Stomach (tissue), 9 donors: ENCODE measurements around the gene VSIG2. TPM values are rescaled to one million over a fixed set of nuclear protein-coding genes. Genes with fewer than 3 reads are reported as not detected.

Experiments used
- DNase-seq, 2 donors: peaks; one replicate each; pipeline versions ENCODE4 v3.0.0 to v3.0.0-alpha.2; 2013 to 2019
- H3K27ac ChIP-seq, 5 donors: fragments of 200-600 bp in 4 of 5; sonication (generic) in 4 of 5; one replicate each; pipeline ENCODE4 v1.5.1; 2013 to 2019; ENCODE audit warnings: mild to moderate bottlenecking in 1 of 5, moderate library complexity in 1 of 5
- H3K27me3 ChIP-seq, 3 donors: fragments of 200-600 bp; sonication (generic); one replicate each; pipeline ENCODE4 v1.5.1; 2017 to 2019; ENCODE audit warnings: mixed run types in 1 of 3
- H3K36me3 ChIP-seq, 4 donors: fragments of 200-600 bp; sonication (generic); 1 replicate in 3 of 4; 2 replicates in 1 of 4; pipeline ENCODE4 v1.5.1; 2016 to 2019
- H3K4me1 ChIP-seq, 4 donors: fragments of 200-600 bp; sonication (generic); one replicate each; pipeline ENCODE4 v1.5.1; 2016 to 2019
- H3K4me3 ChIP-seq, 4 donors: fragments of 200-600 bp; sonication (generic) in 3 of 4; one replicate each; pipeline ENCODE4 v1.5.1; 2016 to 2019; ENCODE audit warnings: mild to moderate bottlenecking in 1 of 4
- H3K9me3 ChIP-seq, 4 donors: fragments of 200-600 bp; sonication (generic); one replicate each; pipeline ENCODE4 v1.5.1; 2016 to 2019
- EP300 ChIP-seq: sonication (generic); formaldehyde crosslinking; IDR thresholded peaks from one replicate; pipeline ENCODE4 v1.6.1; 2017; ENCODE audit warnings: antibody characterized with exemption
- POLR2A ChIP-seq, 4 donors: fragments of 450-650 bp; IDR thresholded peaks; one replicate each; pipeline ENCODE4 v1.6.1; 2016; ENCODE audit warnings: antibody characterized with exemption in 4 of 4, control low read depth in 2 of 4, mild to moderate bottlenecking in 1 of 4, moderate library complexity in 1 of 4
- POLR2AphosphoS5 ChIP-seq, 3 donors: sonication (generic); formaldehyde crosslinking; IDR thresholded peaks; one replicate each; pipeline ENCODE4 v1.6.1; 2016; ENCODE audit warnings: antibody characterized with exemption in 3 of 3
- WGBS, 5 donors: extraction: QIAGEN DNeasy Blood & Tissue Kit in 3 of 5; methylation state at CpG; one replicate each; pipeline versions ENCODE4 v1.1.5 to v1.1.7; 2013 to 2018; 5-methylcytosine and 5-hydroxymethylcytosine counted together
- intact Hi-C: fragments of 100-400 bp; cut with DNase I; formaldehyde crosslinking; loops from one replicate; pipeline ENCODE4 v1.15.1; 2023; ENCODE audit warnings: low total_unique reads
- polyA plus RNA-seq, 3 donors: library from polyadenylated mRNA; stranded (reverse); fragments of 200-250 nt; gene quantifications; one replicate each; pipeline ENCODE4 v1.2.3, GENCODE V29; 2013
- total RNA-seq, 5 donors: library from RNA; depleted of rRNA; stranded (reverse); fragments of >200 nt; gene quantifications; one replicate each; pipeline versions ENCODE4 v1.1.0 to v1.2.3, GENCODE V29; 2014 to 2016
- TF ChIP-seq, protein P1 (sequence below), 7 experiments: fragments of 450-650 bp in 4 of 7; fragments of 200-600 bp in 3 of 7; sonication (generic) in 3 of 7; IDR thresholded peaks; one replicate each; pipeline ENCODE4 v1.5.1; 2016 to 2019; ENCODE audit warnings: antibody characterized with exemption in 7 of 7, control low read depth in 2 of 7, mild to moderate bottlenecking in 1 of 7
- donor health status: healthy with polysubstance abuse.
- donor health status: Bipolar disorder and iron deficiency.
- donor health status: healthy.

The VSIG2 gene
- total and polyA plus RNA-seq, 8 donors, result 80.5 to 419 (median 187) TPM

DNA sequence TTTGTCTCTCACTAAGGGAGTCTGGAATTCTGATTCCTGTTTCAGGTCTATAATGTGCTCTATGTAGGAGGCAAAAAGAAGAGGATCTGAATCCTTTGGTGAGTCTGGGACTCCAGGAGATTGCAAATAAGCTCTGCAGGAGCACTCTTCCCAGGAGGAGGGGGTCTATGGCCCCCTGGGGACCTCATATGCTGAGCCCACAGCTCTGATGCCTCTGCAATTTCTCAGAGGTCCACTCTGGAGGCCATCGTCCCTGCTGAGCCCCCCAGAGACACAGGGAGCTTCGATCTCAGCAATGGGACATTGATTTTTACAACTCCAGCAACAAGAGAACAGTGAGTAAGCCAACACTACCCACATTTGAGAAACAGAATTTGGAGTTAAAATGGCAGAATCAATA, 32.5 kb downstream of the VSIG2 start:
- no peaks in the 10 kb centered on the region for H3K36me3 ChIP-seq
- intact Hi-C loops, result no loop called here
- H3K9me3 ChIP-seq, result no peaks in the 10 kb centered on the region
- H3K27ac ChIP-seq, result no peak overlapping the region
- H3K4me3 ChIP-seq, result no peak overlapping the region
- no peak for TF ChIP-seq POLR2A (IDR thresholded peaks at IDR 0.05)
- TF ChIP-seq POLR2AphosphoS5 (IDR thresholded peaks at IDR 0.05), result no peak
- TF ChIP-seq EP300, result no peak
- TF ChIP-seq, protein P1, sequence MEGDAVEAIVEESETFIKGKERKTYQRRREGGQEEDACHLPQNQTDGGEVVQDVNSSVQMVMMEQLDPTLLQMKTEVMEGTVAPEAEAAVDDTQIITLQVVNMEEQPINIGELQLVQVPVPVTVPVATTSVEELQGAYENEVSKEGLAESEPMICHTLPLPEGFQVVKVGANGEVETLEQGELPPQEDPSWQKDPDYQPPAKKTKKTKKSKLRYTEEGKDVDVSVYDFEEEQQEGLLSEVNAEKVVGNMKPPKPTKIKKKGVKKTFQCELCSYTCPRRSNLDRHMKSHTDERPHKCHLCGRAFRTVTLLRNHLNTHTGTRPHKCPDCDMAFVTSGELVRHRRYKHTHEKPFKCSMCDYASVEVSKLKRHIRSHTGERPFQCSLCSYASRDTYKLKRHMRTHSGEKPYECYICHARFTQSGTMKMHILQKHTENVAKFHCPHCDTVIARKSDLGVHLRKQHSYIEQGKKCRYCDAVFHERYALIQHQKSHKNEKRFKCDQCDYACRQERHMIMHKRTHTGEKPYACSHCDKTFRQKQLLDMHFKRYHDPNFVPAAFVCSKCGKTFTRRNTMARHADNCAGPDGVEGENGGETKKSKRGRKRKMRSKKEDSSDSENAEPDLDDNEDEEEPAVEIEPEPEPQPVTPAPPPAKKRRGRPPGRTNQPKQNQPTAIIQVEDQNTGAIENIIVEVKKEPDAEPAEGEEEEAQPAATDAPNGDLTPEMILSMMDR (IDR thresholded peaks at IDR 0.05), result no peak
- 48 to 77% (median 54%) methylated on average over 2 of the region's 2 CpGs for WGBS, 5 donors
- peaks cover 0 to 88% (median 31%) of the 10 kb centered on the region in 3 donors for H3K27me3 ChIP-seq
- peaks cover 12 to 21% (median 16%) of the 10 kb centered on the region in 4 donors for H3K4me1 ChIP-seq
- no peak for DNase-seq

DNA sequence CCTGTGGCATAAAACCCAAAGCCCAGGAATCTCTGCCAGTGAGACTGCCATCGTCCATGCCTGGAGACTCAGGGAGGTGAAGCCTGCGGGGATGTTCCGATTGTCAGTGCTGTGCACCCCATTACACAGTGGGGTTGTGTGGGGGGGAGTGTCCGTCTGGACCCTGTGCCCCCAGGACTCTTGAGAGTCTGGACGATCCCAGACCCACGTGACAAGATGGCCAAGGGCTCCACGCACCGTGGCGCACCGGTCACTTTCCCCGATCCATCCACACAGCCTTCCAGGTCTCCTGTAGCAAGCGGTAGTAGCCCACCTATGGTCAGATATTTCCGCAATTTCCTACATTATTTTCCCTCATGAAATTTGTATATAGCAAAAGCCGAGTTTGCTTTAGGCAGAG, 33.3 kb downstream of the VSIG2 start:
- H3K27me3 ChIP-seq, result peaks cover 0 to 88% (median 31%) of the 10 kb centered on the region in 3 donors
- peak overlapping the region in 1 of 4 donors; percentile 57 for H3K4me3 ChIP-seq
- intact Hi-C loops, result no loop called here

DNA sequence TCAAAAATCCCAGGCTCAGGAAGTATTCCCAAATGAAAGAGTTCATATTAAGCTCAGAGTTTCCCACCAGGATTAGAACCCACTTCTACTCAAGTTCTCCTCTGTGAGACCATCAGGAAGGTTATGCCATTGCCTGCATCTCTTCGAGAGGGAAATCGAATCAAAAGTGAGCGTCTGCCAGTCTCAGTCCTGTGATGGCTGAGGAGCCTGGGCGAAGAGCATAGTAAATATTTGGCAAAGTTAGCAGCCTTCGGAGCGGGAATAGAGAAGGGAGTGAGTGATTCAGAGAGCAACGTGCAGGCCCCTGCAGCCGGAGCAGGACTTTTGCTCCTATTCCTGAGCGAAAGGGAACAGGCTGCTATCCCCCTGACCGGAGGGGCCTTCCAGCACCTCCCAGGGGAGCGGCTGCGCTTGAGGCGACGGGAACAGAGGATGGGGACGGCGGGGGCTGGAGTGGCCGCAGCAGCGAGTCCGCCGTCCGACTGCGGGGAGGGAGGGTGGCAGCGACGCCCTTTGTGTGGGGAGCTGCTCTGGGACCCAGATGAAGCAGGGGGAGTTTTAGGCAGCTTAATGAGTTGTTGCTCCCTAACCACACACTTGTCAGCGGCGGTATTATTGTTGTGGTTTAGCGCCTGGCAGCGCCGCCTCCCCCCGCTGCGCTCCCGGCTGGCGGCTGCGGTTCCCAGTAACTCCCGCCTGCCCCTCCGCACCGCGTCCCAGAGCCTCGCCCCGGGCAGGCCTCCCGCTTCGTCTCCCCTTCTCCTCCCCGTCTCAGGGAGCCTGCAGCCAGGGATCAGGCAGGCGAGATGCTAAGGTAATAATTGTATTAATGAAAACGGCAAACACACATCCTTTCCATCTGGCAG, 34.0 kb downstream of the VSIG2 start:
- DNase-seq, result peak in 1 of 2 donors; percentile 59
- no peak for TF ChIP-seq EP300
- no peak for TF ChIP-seq POLR2A (IDR thresholded peaks at IDR 0.05)
- TF ChIP-seq POLR2AphosphoS5 (IDR thresholded peaks at IDR 0.05), result no peak
- TF ChIP-seq, protein P1 (IDR thresholded peaks at IDR 0.05), result no peak
- H3K36me3 ChIP-seq, result no peaks in the 10 kb centered on the region
- H3K9me3 ChIP-seq, result no peaks in the 10 kb centered on the region
- intact Hi-C loops, result no loop called here
- peak overlapping the region in 1 of 5 donors; percentile 18 for H3K27ac ChIP-seq
- peak overlapping the region; percentile 36 to 57 (median 46) for H3K4me3 ChIP-seq
- peaks cover 0 to 82% (median 31%) of the 10 kb centered on the region in 3 donors for H3K27me3 ChIP-seq
- WGBS, 5 donors, result 0 to 1% (median 1%) methylated on average over 35 to 45 of the region's 45 CpGs
- peaks cover 12 to 20% (median 16%) of the 10 kb centered on the region in 4 donors for H3K4me1 ChIP-seq

More for the DNA sequence above, 33.3 kb downstream of the VSIG2 start:
- no peaks in the 10 kb centered on the region for H3K9me3 ChIP-seq
- TF ChIP-seq, protein P1 (IDR thresholded peaks at IDR 0.05), result no peak
- TF ChIP-seq EP300 (no peak), POLR2A (IDR thresholded peaks at IDR 0.05) (no peak), POLR2AphosphoS5 (IDR thresholded peaks at IDR 0.05) (no peak)
- H3K4me1 ChIP-seq, result peaks cover 12 to 20% (median 16%) of the 10 kb centered on the region in 4 donors
- H3K27ac ChIP-seq, result no peak overlapping the region
- DNase-seq, result no peak
- 39 to 53% (median 49%) methylated on average over 12 to 14 of the region's 14 CpGs for WGBS, 5 donors
- H3K36me3 ChIP-seq, result no peaks in the 10 kb centered on the region

DNA sequence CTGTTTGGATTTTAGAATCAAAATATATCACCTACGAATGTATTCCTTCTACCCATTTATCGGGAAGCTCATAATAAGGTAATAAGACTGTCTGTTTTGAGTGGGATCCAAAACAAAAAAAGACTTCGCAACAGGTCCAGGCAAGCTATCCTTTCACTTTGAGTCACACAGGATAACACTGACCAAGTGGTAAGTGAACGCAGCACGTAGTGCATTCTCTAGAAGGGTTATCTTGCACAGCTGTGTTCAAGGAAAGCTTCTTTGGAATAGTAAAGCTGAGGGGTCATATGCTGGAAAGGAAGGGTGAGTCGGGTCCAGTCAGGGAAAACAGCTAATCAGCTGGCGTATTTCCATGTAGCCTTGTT, 34.7 kb downstream of the VSIG2 start:
- TF ChIP-seq POLR2AphosphoS5 (IDR thresholded peaks at IDR 0.05) (no peak), POLR2A (IDR thresholded peaks at IDR 0.05) (no peak), EP300 (no peak)
- TF ChIP-seq, protein P1 (IDR thresholded peaks at IDR 0.05), result no peak
- Histone ChIP-seq H3K4me3 (peak overlapping the region; percentile 36 to 57 (median 46)), H3K36me3 (no peaks in the 10 kb centered on the region), H3K27ac (peak overlapping the region in 1 of 5 donors; percentile 18), H3K27me3 (peaks cover 0 to 78% (median 31%) of the 10 kb centered on the region in 3 donors), H3K9me3 (no peaks in the 10 kb centered on the region), H3K4me1 (peaks cover 12 to 20% (median 16%) of the 10 kb centered on the region in 4 donors)
- DNase-seq, result no peak
- intact Hi-C loops, result no loop called here
- WGBS, 5 donors, result 27 to 46% (median 36%) methylated on average over 7 of the region's 7 CpGs
